ENCODE data around the gene KNCN.

KNCN gene

GRCh38 chr1:46544561-46545240 is 6.7 kb downstream of the KNCN start:
- DNase-seq (ENCODE audit: low read depth in 2 of 2, low spot score in 1 of 2), result no peak

GRCh38 chr1:46543761-46544560 is 7.5 kb downstream of the KNCN start:
- DNase-seq (ENCODE audit: low read depth in 2 of 2, low spot score in 1 of 2), result no peak

- DNase-seq (ENCODE audit: low read depth in 2 of 2, low spot score in 1 of 2), result no peak
Measured at GRCh38 chr1:46543382-46543760, 8.1 kb downstream of the KNCN start.

- DNase-seq (ENCODE audit: low read depth in 2 of 2, low spot score in 1 of 2), result no peak
Measured at GRCh38 chr1:46539972-46540371, 11.5 kb downstream of the KNCN start.

GRCh38 chr1:46538147-46538546 is 13.3 kb downstream of the KNCN start:
- DNase-seq (ENCODE audit: low read depth in 2 of 2, low spot score in 1 of 2), result no peak

- no peak for DNase-seq (ENCODE audit: low read depth in 2 of 2, low spot score in 1 of 2)
Measured at GRCh38 chr1:46537651-46538050, 13.8 kb downstream of the KNCN start.

GRCh38 chr1:46536527-46536926 is 14.9 kb downstream of the KNCN start:
- no peak for DNase-seq (ENCODE audit: low read depth in 2 of 2, low spot score in 1 of 2)

- no peak for DNase-seq (ENCODE audit: low read depth in 2 of 2, low spot score in 1 of 2)
Measured at GRCh38 chr1:46535063-46535462, 16.4 kb downstream of the KNCN start.

- DNase-seq (ENCODE audit: low read depth in 2 of 2, low spot score in 1 of 2), result peak in 1 of 2 donors; percentile 23
Measured at GRCh38 chr1:46533179-46533864, 18.1 kb downstream of the KNCN start.

- peak; percentile 45 to 49 for DNase-seq (ENCODE audit: low read depth in 2 of 2, low spot score in 1 of 2)
Measured at GRCh38 chr1:46532498-46533178, 18.8 kb downstream of the KNCN start.

- no peak for DNase-seq (ENCODE audit: low read depth in 2 of 2, low spot score in 1 of 2)
Measured at GRCh38 chr1:46532095-46532494, 19.4 kb downstream of the KNCN start.

- no peak for DNase-seq (ENCODE audit: low read depth in 2 of 2, low spot score in 1 of 2)
Measured at GRCh38 chr1:46530791-46531409, 20.5 kb downstream of the KNCN start.

GRCh38 chr1:46530311-46530710 is 21.1 kb downstream of the KNCN start:
- DNase-seq (ENCODE audit: low read depth in 2 of 2, low spot score in 1 of 2), result no peak

- DNase-seq (ENCODE audit: low read depth in 2 of 2, low spot score in 1 of 2), result no peak
Measured at GRCh38 chr1:46529031-46529630, 22.3 kb downstream of the KNCN start.

- DNase-seq (ENCODE audit: low read depth in 2 of 2, low spot score in 1 of 2), result no peak
Measured at GRCh38 chr1:46528297-46528955, 23.0 kb downstream of the KNCN start.

GRCh38 chr1:46527474-46528296 is 23.8 kb downstream of the KNCN start:
- peak; percentile 39 to 50 for DNase-seq (ENCODE audit: low read depth in 2 of 2, low spot score in 1 of 2)

- DNase-seq (ENCODE audit: low read depth in 2 of 2, low spot score in 1 of 2), result no peak
Measured at GRCh38 chr1:46526691-46527291, 24.7 kb downstream of the KNCN start.

- no peak for DNase-seq (ENCODE audit: low read depth in 2 of 2, low spot score in 1 of 2)
Measured at GRCh38 chr1:46526013-46526690, 25.3 kb downstream of the KNCN start.

Data from stimulated activated CD8-positive, alpha-beta memory T cell treated with anti-CD3 and anti-CD28 coated beads, Interleukin-4, amount 100 ng/mL, for 4 hours (primary cell).